CD14-positive monocyte (primary cell): ENCODE measurements around the gene IP6K1. TPM values are rescaled to one million over a fixed set of nuclear protein-coding genes. Genes with fewer than 3 reads are reported as not detected.

Source experiments
- DNase-seq, 3 donors: peaks; one replicate each; pipeline ENCODE4 v3.0.0-alpha.2; 2011 to 2022
- H2AFZ ChIP-seq: 2 replicates; pipeline ENCODE4 v1.6.0; 2012; ENCODE audit warnings: mild to moderate bottlenecking, low read depth, low read length, inconsistent platforms; ENCODE audit not compliant: insufficient read depth, poor library complexity, severe bottlenecking
- H3K27ac ChIP-seq, 2 donors: 1 replicate in 1 of 2; 2 replicates in 1 of 2; pipeline ENCODE4 v1.5.1; 2012 to 2013; ENCODE audit warnings: low read length in 2 of 2, control low read depth in 1 of 2, inconsistent platforms in 1 of 2, low read depth in 1 of 2, mild to moderate bottlenecking in 1 of 2
- H3K27me3 ChIP-seq, 2 donors: one replicate each; pipeline versions ENCODE4 v1.6.0 to v1.6.1; 2011 to 2013; ENCODE audit warnings: low read length in 2 of 2; ENCODE audit not compliant: control insufficient read depth in 2 of 2, insufficient read depth in 2 of 2
- H3K36me3 ChIP-seq, 2 donors: replicated peaks in 1 of 2; 1 replicate in 1 of 2; 2 replicates in 1 of 2; pipeline versions ENCODE4 v1.5.1 to v1.6.1; 2012 to 2013; ENCODE audit warnings: low read length in 2 of 2, control low read depth in 1 of 2, inconsistent platforms in 1 of 2, mild to moderate bottlenecking in 1 of 2; ENCODE audit not compliant: insufficient read depth in 2 of 2, control insufficient read depth in 1 of 2
- H3K4me1 ChIP-seq, 2 donors: 1 replicate in 1 of 2; 2 replicates in 1 of 2; pipeline versions ENCODE4 v1.5.1 to v1.6.1; 2012 to 2013; ENCODE audit warnings: low read length in 2 of 2, control low read depth in 1 of 2, inconsistent platforms in 1 of 2, mild to moderate bottlenecking in 1 of 2, moderate library complexity in 1 of 2; ENCODE audit not compliant: insufficient read depth in 2 of 2, control insufficient read depth in 1 of 2
- H3K4me2 ChIP-seq: replicated peaks from 2 replicates; pipeline ENCODE3; 2012; ENCODE audit warnings: low read length, moderate library complexity, mild to moderate bottlenecking; ENCODE audit not compliant: poor library complexity, severe bottlenecking; ENCODE audit errors: extremely low read depth
- H3K4me3 ChIP-seq, 3 experiments: fragments of 200-600 bp in 1 of 3; sonication (generic) in 1 of 3; replicated peaks in 1 of 3; 1 replicate in 2 of 3; 2 replicates in 1 of 3; pipeline ENCODE4 v1.5.1; 2011 to 2013; ENCODE audit warnings: low read length in 3 of 3, mild to moderate bottlenecking in 3 of 3, control low read depth in 2 of 3, low read depth in 2 of 3, inconsistent platforms in 1 of 3, moderate library complexity in 1 of 3
- H3K79me2 ChIP-seq: 2 replicates; pipeline ENCODE4 v1.6.0; 2012; ENCODE audit warnings: mild to moderate bottlenecking, control low read depth, inconsistent platforms, low read length, moderate library complexity; ENCODE audit not compliant: insufficient read depth
- H3K9ac ChIP-seq: 2 replicates; pipeline ENCODE4 v1.6.0; 2017; ENCODE audit warnings: low read length, mild to moderate bottlenecking; ENCODE audit not compliant: insufficient read depth, poor library complexity, severe bottlenecking
- H3K9me3 ChIP-seq, 2 donors: replicated peaks in 1 of 2; 1 replicate in 1 of 2; 2 replicates in 1 of 2; pipeline versions ENCODE4 v1.5.1 to v1.6.1; 2012 to 2013; ENCODE audit warnings: low read length in 2 of 2, control low read depth in 1 of 2; ENCODE audit not compliant: control insufficient read depth in 1 of 2, insufficient read depth in 1 of 2
- H4K20me1 ChIP-seq: 2 replicates; pipeline ENCODE4 v1.6.0; 2012; ENCODE audit warnings: mild to moderate bottlenecking, low read length, control low read depth, moderate library complexity; ENCODE audit not compliant: insufficient read depth
- H3K27ac Mint-ChIP-seq, 7 donors: one replicate each; pipeline ENCODE4 v1.8.0; 2020; ENCODE audit warnings: mild to moderate bottlenecking in 7 of 7, mixed read lengths in 7 of 7, moderate library complexity in 6 of 7, inconsistent platforms in 2 of 7
- H3K27me3 Mint-ChIP-seq, 3 donors: one replicate each; pipeline ENCODE4 v1.8.0; 2021 to 2022; ENCODE audit warnings: low read depth in 3 of 3, mild to moderate bottlenecking in 3 of 3, mixed read lengths in 3 of 3, moderate library complexity in 3 of 3, inconsistent platforms in 1 of 3
- H3K36me3 Mint-ChIP-seq, 2 donors: one replicate each; pipeline ENCODE4 v1.8.0; 2020; ENCODE audit warnings: mixed read lengths in 2 of 2, inconsistent platforms in 1 of 2, mild to moderate bottlenecking in 1 of 2
- H3K4me1 Mint-ChIP-seq: one replicate; pipeline ENCODE4 v1.8.0; 2020; ENCODE audit warnings: mild to moderate bottlenecking, mixed read lengths
- H3K4me3 Mint-ChIP-seq, 2 donors: one replicate each; pipeline ENCODE4 v1.8.0; 2020; ENCODE audit warnings: mild to moderate bottlenecking in 2 of 2, mixed read lengths in 2 of 2, moderate library complexity in 1 of 2
- H3K9me3 Mint-ChIP-seq, 7 donors: one replicate each; pipeline ENCODE4 v1.8.0; 2020 to 2022; ENCODE audit warnings: mixed read lengths in 7 of 7, mild to moderate bottlenecking in 6 of 7, moderate library complexity in 6 of 7, inconsistent platforms in 2 of 7
- CTCF ChIP-seq: fragments of 200-600 bp; IDR thresholded peaks from one replicate; pipeline ENCODE4 v1.8.0; 2022; ENCODE audit warnings: antibody characterized with exemption, mild to moderate bottlenecking
- WGBS: methylation state at CpG from one replicate; pipeline ENCODE4 v1.1.5; 2013; ENCODE audit warnings: missing lambda C conversion rate; ENCODE audit not compliant: insufficient coverage; 5-methylcytosine and 5-hydroxymethylcytosine counted together
- intact Hi-C, 2 donors: fragments of 100-400 bp; cut with micrococcal nuclease; formaldehyde crosslinking; loops; one replicate each; pipeline versions ENCODE4 v1.15.0 to v1.15.1; 2023
- polyA plus RNA-seq, 3 donors: library from polyadenylated mRNA; depleted of rRNA in 1 of 3; unstranded in 2 of 3; stranded (reverse) in 1 of 3; fragments of 300-500 nt in 2 of 3; fragments of >200 nt in 1 of 3; fragmentation: Illumina TruSeq in 2 of 3; gene quantifications; 1 replicate in 2 of 3; 2 replicates in 1 of 3; pipeline ENCODE4 v1.2.3, GENCODE V29; 2012 to 2021

IP6K1 gene
- polyA plus RNA-seq, 3 donors: 15.8 to 27.1 (median 16.1) TPM

GRCh38 chr3:49718858-49719213, 67.5 kb downstream of the IP6K1 start:
- Histone ChIP-seq H3K79me2 (peaks cover 22% of the 10 kb centered on the region), H3K27me3 (peaks cover 0 to 7% of the 10 kb centered on the region in 2 donors), H2AFZ (peak overlapping the region; percentile 72), H3K27ac (no peak overlapping the region), H3K4me3 (peak overlapping the region; percentile 45 to 80 (median 46)), H3K9ac (peak overlapping the region; percentile 43), H3K9me3 (no peaks in the 10 kb centered on the region), H3K36me3 (peaks cover 10 to 33% of the 10 kb centered on the region in 2 donors), H3K4me2 (peak overlapping the region; percentile 92), H3K4me1 (peaks cover 23 to 31% of the 10 kb centered on the region in 2 donors), H4K20me1 (peaks cover 31% of the 10 kb centered on the region)
- Mint-ChIP-seq H3K27ac (peak overlapping the region in 2 of 7 donors; percentile 62 to 72), H3K27me3 (peaks cover 7 to 9% (median 7%) of the 10 kb centered on the region in 3 donors), H3K4me1 (peaks cover 27% of the 10 kb centered on the region), H3K9me3 (peaks cover 0 to 5% (median 0%) of the 10 kb centered on the region in 7 donors), H3K4me3 (peak overlapping the region; percentile 85 to 93), H3K36me3 (peaks cover 29 to 43% of the 10 kb centered on the region in 2 donors)
- TF ChIP-seq CTCF: no peak
- WGBS: 14% methylated on average over 33 of the region's 33 CpGs
- intact Hi-C loops: loop anchor here in 1 of 2 donors (10.0 kb wide), 1 partner anchor 226 kb away; the partner anchor contains the start of gene RBM6
- peak in 1 of 3 donors; percentile 7 for DNase-seq

- peaks cover 29 to 43% of the 10 kb centered on the region in 2 donors for H3K36me3 Mint-ChIP-seq
- no peak for TF ChIP-seq CTCF
- Histone ChIP-seq H3K4me1 (peaks cover 21 to 27% of the 10 kb centered on the region in 2 donors), H3K27ac (no peak overlapping the region), H2AFZ (no peak overlapping the region), H4K20me1 (peaks cover 31% of the 10 kb centered on the region), H3K9ac (no peak overlapping the region), H3K4me3 (peak overlapping the region in 1 of 3 experiments; percentile 80), H3K4me2 (peak overlapping the region; percentile 92), H3K36me3 (peaks cover 10 to 33% of the 10 kb centered on the region in 2 donors), H3K27me3 (peaks cover 0 to 7% of the 10 kb centered on the region in 2 donors), H3K79me2 (peaks cover 18% of the 10 kb centered on the region), H3K9me3 (no peaks in the 10 kb centered on the region)
- H3K4me1 Mint-ChIP-seq: peaks cover 26% of the 10 kb centered on the region
- H3K27ac Mint-ChIP-seq: peak overlapping the region in 2 of 7 donors; percentile 62 to 75
- H3K4me3 Mint-ChIP-seq: peak overlapping the region; percentile 85 to 93
- WGBS: 86% methylated on average over 60 of the region's 75 CpGs
- H3K9me3 Mint-ChIP-seq: peaks cover 0 to 5% (median 0%) of the 10 kb centered on the region in 7 donors
- intact Hi-C loops: loop anchor here in 1 of 2 donors (10.0 kb wide), 1 partner anchor 227 kb away; the partner anchor contains the start of gene RBM6
- H3K27me3 Mint-ChIP-seq: peaks cover 7 to 9% (median 7%) of the 10 kb centered on the region in 3 donors
- peak in 1 of 3 donors; percentile 6 for DNase-seq
Measured at GRCh38 chr3:49717959-49718857, 68.1 kb downstream of the IP6K1 start.
